K562 treated with DMSO at 1 percent for 24 hours (cell line): ENCODE data around the gene FAM32A. TPM values are rescaled to one million over a fixed set of nuclear protein-coding genes. Genes with fewer than 3 reads are reported as not detected.

ENCODE experiments used
- total RNA-seq: library from RNA; unstranded; fragments of 300-600 nt; gene quantifications from 2 replicates; pipeline ENCODE4 v1.2.3, GENCODE V29; 2022; ENCODE audit warnings: low read depth; ENCODE audit not compliant: insufficient read depth

The FAM32A gene
- total RNA-seq: 79.3 and 86.5 TPM in 2 replicates

DNA sequence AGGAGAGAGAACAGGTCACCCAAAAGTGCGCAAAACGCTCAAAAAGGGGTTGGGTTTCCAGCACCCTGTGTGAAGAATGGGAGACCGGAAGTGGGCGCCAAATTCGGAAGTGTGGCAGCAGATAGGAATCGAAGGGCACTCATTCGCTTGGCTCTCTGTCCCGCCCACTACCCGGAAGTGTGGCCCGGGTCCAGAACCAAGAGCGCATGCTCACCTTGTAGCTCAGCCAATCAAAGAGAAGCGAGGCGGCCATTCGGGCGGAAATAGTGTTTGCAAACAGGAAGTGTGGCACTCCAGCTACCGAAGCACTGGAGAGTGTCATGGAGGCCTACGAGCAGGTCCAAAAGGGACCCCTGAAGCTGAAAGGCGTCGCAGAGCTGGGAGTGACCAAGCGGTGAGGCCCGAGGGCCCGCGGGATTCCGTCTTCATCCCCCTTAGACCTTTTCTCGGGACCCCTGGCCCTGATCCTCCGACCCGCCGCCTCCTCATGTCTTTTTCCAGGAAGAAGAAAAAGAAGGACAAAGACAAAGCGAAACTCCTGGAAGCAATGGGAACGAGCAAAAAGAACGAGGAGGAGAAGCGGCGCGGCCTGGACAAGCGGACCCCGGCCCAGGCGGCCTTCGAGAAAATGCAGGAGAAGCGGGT lies at the start of gene FAM32A:
TSS of gene FAM32A (plus strand) at position 288 of the 645 bp plus-strand sequence. CDS start at position 321, 33 bp downstream.

DNA sequence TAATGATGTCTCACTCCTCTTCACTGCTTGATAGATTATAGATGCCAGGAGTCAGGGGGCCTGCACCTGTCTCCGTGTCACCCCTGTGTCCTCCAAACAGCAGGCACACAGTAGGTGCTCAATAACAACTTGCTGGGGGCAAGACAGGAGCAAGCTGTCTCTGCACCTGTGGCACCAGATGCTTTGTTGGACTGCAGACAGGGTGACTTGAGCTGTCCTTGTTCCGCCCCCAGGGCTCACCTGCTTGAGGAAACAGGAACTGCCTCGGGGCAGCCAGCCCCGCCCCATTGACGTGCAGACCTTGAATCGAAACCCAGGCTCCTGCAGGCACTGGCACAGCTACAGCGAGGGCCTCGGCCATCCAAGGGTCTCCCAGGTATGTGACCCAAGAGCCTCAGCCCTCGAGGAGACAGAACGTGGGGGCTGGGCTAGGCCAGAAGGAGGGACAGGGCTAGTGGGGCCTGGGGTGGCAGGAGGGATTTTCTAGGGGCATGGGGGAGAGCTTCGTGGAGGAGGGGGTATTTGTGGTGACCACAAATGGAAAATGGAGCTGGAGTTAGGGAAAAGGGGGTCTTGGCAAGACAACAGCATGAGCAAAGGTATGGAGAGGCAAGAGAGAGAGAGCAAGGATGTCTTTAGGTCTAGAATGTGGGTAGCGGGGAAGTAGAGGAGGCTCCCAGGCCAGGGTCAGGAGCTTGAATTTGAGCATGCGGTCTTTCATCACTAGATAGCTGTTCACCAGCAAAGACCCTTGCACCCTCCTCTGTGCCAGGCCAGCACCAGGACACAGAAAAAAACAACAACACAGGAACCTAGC lies 41.6 kb upstream of the FAM32A start, which contains the start of gene HSH2D:
TSS of gene HSH2D (plus strand) at position 287 of the 817 bp plus-strand sequence. CDS start 5,066 bp downstream, outside the sequence.

DNA sequence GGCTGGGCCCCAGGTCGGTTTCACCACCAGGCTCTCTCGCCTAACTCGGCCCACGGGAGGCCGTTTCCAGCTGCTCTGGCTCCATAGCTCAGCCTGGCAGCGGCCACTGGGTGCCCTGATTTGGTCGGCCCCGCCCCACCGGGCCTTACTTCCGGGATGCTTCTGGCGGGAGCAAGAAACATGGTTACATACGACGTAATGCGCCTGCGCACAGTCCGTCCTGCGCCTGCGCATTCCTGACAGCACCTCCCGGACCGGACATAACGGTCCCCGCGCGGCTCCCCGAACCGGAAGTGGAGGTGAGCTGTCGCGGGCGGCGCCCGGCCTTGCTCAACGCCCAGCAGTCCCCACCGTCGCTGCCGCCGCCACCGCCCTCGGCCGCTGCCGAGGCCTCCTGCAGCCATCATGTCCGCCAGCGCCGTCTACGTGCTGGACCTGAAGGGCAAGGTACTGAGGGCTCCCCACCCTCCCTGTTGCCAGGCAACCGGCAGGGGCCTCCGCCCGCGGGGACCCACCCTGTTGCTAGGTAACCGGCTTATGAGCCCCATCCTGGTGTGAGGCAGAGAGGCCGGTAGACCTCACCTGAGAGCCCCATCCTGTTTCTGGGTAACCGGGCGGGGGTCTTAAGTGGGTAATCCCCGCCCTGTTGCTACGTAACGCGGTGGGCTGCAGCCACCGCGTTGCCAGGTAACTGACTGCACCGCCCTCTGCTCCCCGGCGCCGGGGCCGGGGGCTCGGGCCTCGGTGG lies 12.6 kb downstream of the FAM32A start, which contains the start of gene AP1M1:
TSS of gene AP1M1 (plus strand) at position 290 of the 748 bp plus-strand sequence. CDS start at position 406, 116 bp downstream.

Other genes with a start within 250 kb of the FAM32A start
- not detected in 2 replicates for gene OR10H4, start 236.4 kb upstream of the FAM32A start, total RNA-seq
- 101 and 107 TPM in 2 replicates for gene TPM4, start 108.9 kb upstream of the FAM32A start, total RNA-seq
- 30.6 and 33.1 TPM in 2 replicates for gene RAB8A, start 73.5 kb upstream of the FAM32A start, total RNA-seq
- 0.44 and 0.54 TPM in 2 replicates for gene HSH2D, start 41.7 kb upstream of the FAM32A start, total RNA-seq
- not detected in 2 replicates for gene CIB3, start 11.9 kb upstream of the FAM32A start, total RNA-seq
- 126 and 127 TPM in 2 replicates for gene AP1M1, start 12.5 kb downstream of the FAM32A start, total RNA-seq
- gene KLF2, start 139.4 kb downstream of the FAM32A start, total RNA-seq: 4.8 and 5.6 TPM in 2 replicates